Right renal cortex interstitium (tissue), 3 donors: ENCODE results near the gene EIPR1. TPM values are rescaled to one million over a fixed set of nuclear protein-coding genes. Genes with fewer than 3 reads are reported as not detected.

Experiments used
- DNase-seq, 3 donors: peaks; one replicate each; pipeline ENCODE4 v3.0.0-alpha.2; 2013; ENCODE audit warnings: low read depth in 3 of 3, low spot score in 2 of 3
- polyA plus RNA-seq, 3 donors: library from polyadenylated mRNA; unstranded; fragments of 120-200 nt; gene quantifications; one replicate each; pipeline ENCODE4 v1.2.1, GENCODE V29; 2013; ENCODE audit not compliant: insufficient read length in 3 of 3

The EIPR1 gene
- polyA plus RNA-seq, 3 donors = 24.4 to 25.7 (median 25.2) TPM

- DNase-seq = no peak
Measured at GRCh38 chr2:3223080-3223923, 154.3 kb downstream of the EIPR1 start.

GRCh38 chr2:3222636-3223035 lies 155.0 kb downstream of the EIPR1 start:
- DNase-seq = no peak

GRCh38 chr2:3219536-3219935 lies 158.1 kb downstream of the EIPR1 start:
- no peak for DNase-seq

GRCh38 chr2:3217646-3218045 lies 160.0 kb downstream of the EIPR1 start:
- DNase-seq = no peak

GRCh38 chr2:3216841-3217495 lies 160.7 kb downstream of the EIPR1 start:
- DNase-seq = no peak

GRCh38 chr2:3214806-3215404 lies 162.7 kb downstream of the EIPR1 start:
- no peak for DNase-seq

GRCh38 chr2:3214065-3214464 lies 163.6 kb downstream of the EIPR1 start:
- DNase-seq = no peak

- DNase-seq = no peak
Measured at GRCh38 chr2:3212984-3213383, 164.6 kb downstream of the EIPR1 start.

- no peak for DNase-seq
Measured at GRCh38 chr2:3212061-3212362, 165.6 kb downstream of the EIPR1 start.

- no peak for DNase-seq
Measured at GRCh38 chr2:3211256-3212060, 166.2 kb downstream of the EIPR1 start.

- DNase-seq = no peak
Measured at GRCh38 chr2:3210257-3210656, 167.4 kb downstream of the EIPR1 start.

- DNase-seq = no peak
Measured at GRCh38 chr2:3209258-3209657, 168.4 kb downstream of the EIPR1 start.

GRCh38 chr2:3208591-3208990 lies 169.0 kb downstream of the EIPR1 start:
- no peak for DNase-seq

GRCh38 chr2:3208179-3208578 lies 169.4 kb downstream of the EIPR1 start:
- no peak for DNase-seq

- no peak for DNase-seq
Measured at GRCh38 chr2:3207091-3207491, 170.5 kb downstream of the EIPR1 start.

GRCh38 chr2:3205845-3206244 lies 171.8 kb downstream of the EIPR1 start:
- no peak for DNase-seq

- no peak for DNase-seq
Measured at GRCh38 chr2:3204031-3204821, 173.4 kb downstream of the EIPR1 start.

- no peak for DNase-seq
Measured at GRCh38 chr2:3203497-3204019, 174.1 kb downstream of the EIPR1 start.

- DNase-seq = no peak
Measured at GRCh38 chr2:3202926-3203325, 174.7 kb downstream of the EIPR1 start.

- no peak for DNase-seq
Measured at GRCh38 chr2:3201281-3201680, 176.3 kb downstream of the EIPR1 start.
